Lung (tissue), 12 donors: ENCODE measurements around the gene FAM221B. TPM values are rescaled to one million over a fixed set of nuclear protein-coding genes. Genes with fewer than 3 reads are reported as not detected.
A peak's percentile ranks its signal among the peaks of the same experiment; 100 is the strongest.

Source experiments
- ATAC-seq: fragments of 200-7000 bp; cut with Tn5 transposase; one replicate; pipeline ENCODE4 v1.9.1; 2020; ENCODE audit warnings: moderate number of reproducible peaks; ENCODE audit not compliant: insufficient read depth, low FRiP score
- DNase-seq, 3 donors: peaks; one replicate each; pipeline ENCODE4 v3.0.0-alpha.2; 2013 to 2017
- H3K27ac ChIP-seq, 2 donors: one replicate each; pipeline ENCODE4 v1.5.1; 2013; ENCODE audit warnings: mild to moderate bottlenecking in 2 of 2, moderate library complexity in 2 of 2, control low read depth in 1 of 2, inconsistent platforms in 1 of 2, low read depth in 1 of 2, low read length in 1 of 2
- H3K27me3 ChIP-seq, 3 donors: one replicate each; pipeline ENCODE4 v1.5.1; 2013; ENCODE audit warnings: low read length in 2 of 3; ENCODE audit not compliant: control insufficient read depth in 3 of 3, insufficient read depth in 3 of 3
- H3K36me3 ChIP-seq, 4 donors: one replicate each; pipeline ENCODE4 v1.5.1; 2013; ENCODE audit warnings: low read length in 4 of 4, mild to moderate bottlenecking in 1 of 4, moderate library complexity in 1 of 4; ENCODE audit not compliant: control insufficient read depth in 4 of 4, insufficient read depth in 4 of 4
- H3K4me1 ChIP-seq, 5 donors: one replicate each; pipeline ENCODE4 v1.5.1; 2013; ENCODE audit warnings: low read length in 5 of 5, mild to moderate bottlenecking in 2 of 5, moderate library complexity in 1 of 5; ENCODE audit not compliant: control insufficient read depth in 5 of 5, insufficient read depth in 5 of 5
- H3K4me3 ChIP-seq: one replicate; pipeline ENCODE4 v1.5.1; 2013; ENCODE audit warnings: mild to moderate bottlenecking, control low read depth, moderate library complexity
- H3K9ac ChIP-seq, 2 donors: one replicate each; pipeline ENCODE4 v1.5.1; 2013; ENCODE audit warnings: low read length in 2 of 2, control low read depth in 1 of 2; ENCODE audit not compliant: insufficient read depth in 1 of 2
- H3K9me3 ChIP-seq, 4 donors: one replicate each; pipeline ENCODE4 v1.5.1; 2013; ENCODE audit warnings: low read length in 3 of 4, mild to moderate bottlenecking in 1 of 4, moderate library complexity in 1 of 4; ENCODE audit not compliant: control insufficient read depth in 4 of 4, insufficient read depth in 3 of 4
- WGBS, 2 donors: extraction: QIAGEN DNeasy Blood & Tissue Kit; methylation state at CpG; one replicate each; pipeline ENCODE4 v1.1.7; 2013; 5-methylcytosine and 5-hydroxymethylcytosine counted together
- polyA plus RNA-seq, 2 donors: library from polyadenylated mRNA; stranded (reverse); fragments of 200-250 nt; gene quantifications; one replicate each; pipeline ENCODE4 v1.2.1, GENCODE V29; 2013
- total RNA-seq, 2 donors: library from RNA; depleted of rRNA in 1 of 2; stranded (reverse); fragments of >200 nt in 1 of 2; gene quantifications; one replicate each; pipeline ENCODE4 v1.2.1, GENCODE V29; 2014 to 2021
- TF ChIP-seq, protein P1 (sequence below): IDR thresholded peaks from 2 replicates; pipeline ENCODE4 v1.5.1; 2012; ENCODE audit warnings: mild to moderate bottlenecking; ENCODE audit errors: control extremely low read depth, extremely low read depth
- donor health status: control.
- donor health status: control.
- donor health status: Bipolar disorder and iron deficiency.
- donor health status: healthy.
- donor health status: DM: yes; HTN: yes; CAD: no.

The FAM221B gene
- total and polyA plus RNA-seq, 4 donors = 0.10 to 0.25 (median 0.13) TPM

- Histone ChIP-seq H3K4me3 (no peak overlapping the region), H3K9ac (no peak overlapping the region), H3K9me3 (no peaks in the 10 kb centered on the region), H3K36me3 (no peaks in the 10 kb centered on the region), H3K27me3 (no peaks in the 10 kb centered on the region), H3K27ac (peak overlapping the region in 1 of 2 donors; percentile 4), H3K4me1 (peaks cover 0 to 34% (median 17%) of the 10 kb centered on the region in 5 donors)
- DNase-seq = peak; percentile 19 to 57 (median 46)
- TF ChIP-seq, protein P1, sequence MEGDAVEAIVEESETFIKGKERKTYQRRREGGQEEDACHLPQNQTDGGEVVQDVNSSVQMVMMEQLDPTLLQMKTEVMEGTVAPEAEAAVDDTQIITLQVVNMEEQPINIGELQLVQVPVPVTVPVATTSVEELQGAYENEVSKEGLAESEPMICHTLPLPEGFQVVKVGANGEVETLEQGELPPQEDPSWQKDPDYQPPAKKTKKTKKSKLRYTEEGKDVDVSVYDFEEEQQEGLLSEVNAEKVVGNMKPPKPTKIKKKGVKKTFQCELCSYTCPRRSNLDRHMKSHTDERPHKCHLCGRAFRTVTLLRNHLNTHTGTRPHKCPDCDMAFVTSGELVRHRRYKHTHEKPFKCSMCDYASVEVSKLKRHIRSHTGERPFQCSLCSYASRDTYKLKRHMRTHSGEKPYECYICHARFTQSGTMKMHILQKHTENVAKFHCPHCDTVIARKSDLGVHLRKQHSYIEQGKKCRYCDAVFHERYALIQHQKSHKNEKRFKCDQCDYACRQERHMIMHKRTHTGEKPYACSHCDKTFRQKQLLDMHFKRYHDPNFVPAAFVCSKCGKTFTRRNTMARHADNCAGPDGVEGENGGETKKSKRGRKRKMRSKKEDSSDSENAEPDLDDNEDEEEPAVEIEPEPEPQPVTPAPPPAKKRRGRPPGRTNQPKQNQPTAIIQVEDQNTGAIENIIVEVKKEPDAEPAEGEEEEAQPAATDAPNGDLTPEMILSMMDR = no peak
- 36 to 58% methylated on average over 7 of the region's 7 CpGs for WGBS, 2 donors
- peak; percentile 8 for ATAC-seq
These were observed 53.5 kb downstream of the FAM221B start for GRCh38 chr9:35774907-35775635.

GRCh38 chr9:35771943-35772342 is 56.6 kb downstream of the FAM221B start:
- Histone ChIP-seq H3K4me3 (no peak overlapping the region), H3K9ac (no peak overlapping the region), H3K36me3 (no peaks in the 10 kb centered on the region), H3K4me1 (peaks cover 2 to 34% (median 17%) of the 10 kb centered on the region in 5 donors), H3K9me3 (no peaks in the 10 kb centered on the region), H3K27ac (no peak overlapping the region), H3K27me3 (no peaks in the 10 kb centered on the region)
- 45 to 77% methylated on average over 3 of the region's 3 CpGs for WGBS, 2 donors
- TF ChIP-seq, protein P1 = no peak
- no peak for DNase-seq
- no peak for ATAC-seq

DNA sequence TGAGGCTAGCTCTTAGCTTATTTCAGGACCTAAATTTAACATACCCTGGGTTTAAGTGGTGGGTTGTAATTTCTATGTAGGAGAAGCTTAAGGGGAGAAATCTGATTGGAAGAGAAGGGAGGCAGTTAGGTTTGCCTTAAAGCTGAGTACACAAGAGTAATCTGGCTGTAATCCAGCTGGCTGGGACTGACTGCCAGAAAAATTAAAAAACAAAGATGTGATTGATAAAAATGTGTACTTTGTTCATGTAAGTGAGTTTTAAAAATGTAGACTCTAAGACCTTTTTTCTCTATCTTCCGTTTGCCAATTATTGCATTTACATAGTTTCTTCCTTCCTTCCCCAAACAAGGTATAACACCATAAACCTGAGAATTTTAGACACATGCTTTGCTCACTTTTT is 57.0 kb downstream of the FAM221B start:
- H3K4me3 ChIP-seq = no peak overlapping the region
- H3K4me1 ChIP-seq = peaks cover 2 to 34% (median 17%) of the 10 kb centered on the region in 5 donors
- DNase-seq (peak; percentile 84 to 97 (median 96)), ATAC-seq (no peak)
- H3K9me3 ChIP-seq = no peaks in the 10 kb centered on the region
- H3K27ac ChIP-seq = peak overlapping the region in 1 of 2 donors; percentile 3
- no peaks in the 10 kb centered on the region for H3K36me3 ChIP-seq
- TF ChIP-seq, protein P1 = no peak
- H3K27me3 ChIP-seq = no peaks in the 10 kb centered on the region
- H3K9ac ChIP-seq = no peak overlapping the region
- WGBS, 2 donors = 14 to 30% methylated on average over 1 of the region's 1 CpG
